ENCODE measurements around the gene C10orf105. TPM values are rescaled to one million over a fixed set of nuclear protein-coding genes. Genes with fewer than 3 reads are reported as not detected.

Gene C10orf105
- total RNA-seq, 3 donors from 2014 or later: 0.10 TPM; not detected in 2

GRCh38 chr10:71765176-71765904 is 45.8 kb upstream of the C10orf105 start:
- peak in 1 of 3 donors; percentile 59 for DNase-seq

GRCh38 chr10:71763352-71764127 is 44.0 kb upstream of the C10orf105 start:
- H3K4me1 ChIP-seq (ENCODE audit: low read depth): peaks cover 36% of the 10 kb centered on the region
- H3K9me3 ChIP-seq: no peaks in the 10 kb centered on the region
- ATAC-seq (no peak), DNase-seq (peak in 1 of 3 donors; percentile 55)
- intact Hi-C loops (cut with DNase I, micrococcal nuclease): loop anchor here in 1 of 2 donors (10.0 kb wide), 1 partner anchor 49 kb away; the partner anchor contains the start of gene C10orf105
- TF ChIP-seq CTCF (IDR thresholded peaks at IDR 0.05): no peak
- H3K4me3 ChIP-seq: no peak overlapping the region
- H3K36me3 ChIP-seq (ENCODE audit: low read depth): no peaks in the 10 kb centered on the region

More at GRCh38 chr10:71765176-71765904, 45.8 kb upstream of the C10orf105 start:
- intact Hi-C loops (cut with DNase I, micrococcal nuclease): loop anchor here in 1 of 2 donors (10.0 kb wide), 1 partner anchor 51 kb away; the partner anchor contains the start of gene C10orf105
- H3K4me1 ChIP-seq (ENCODE audit: low read depth): peaks cover 49% of the 10 kb centered on the region
- no peak for ATAC-seq
- H3K4me3 ChIP-seq: no peak overlapping the region
- H3K36me3 ChIP-seq (ENCODE audit: low read depth): no peaks in the 10 kb centered on the region
- no peak for TF ChIP-seq CTCF (IDR thresholded peaks at IDR 0.05)
- no peaks in the 10 kb centered on the region for H3K9me3 ChIP-seq

- intact Hi-C loops (cut with DNase I, micrococcal nuclease): loop anchor here in 1 of 2 donors (10.0 kb wide), 1 partner anchor 48 kb away; the partner anchor contains the start of gene C10orf105
- Histone ChIP-seq H3K36me3 (ENCODE audit: low read depth) (no peaks in the 10 kb centered on the region), H3K9me3 (no peaks in the 10 kb centered on the region), H3K4me1 (ENCODE audit: low read depth) (peaks cover 24% of the 10 kb centered on the region), H3K4me3 (no peak overlapping the region)
- DNase-seq (peak in 1 of 3 donors; percentile 44), ATAC-seq (no peak)
- no peak for TF ChIP-seq CTCF (IDR thresholded peaks at IDR 0.05)
Observed at GRCh38 chr10:71762324-71762723, 42.7 kb upstream of the C10orf105 start.

- ATAC-seq: no peak
- no peak for TF ChIP-seq CTCF (IDR thresholded peaks at IDR 0.05)
- peak in 1 of 3 donors; percentile 50 for DNase-seq
- no peaks in the 10 kb centered on the region for H3K36me3 ChIP-seq (ENCODE audit: low read depth)
- no peak overlapping the region for H3K4me3 ChIP-seq
- peaks cover 18% of the 10 kb centered on the region for H3K4me1 ChIP-seq (ENCODE audit: low read depth)
- intact Hi-C loops (cut with DNase I, micrococcal nuclease): loop anchor here in 1 of 2 donors (10.0 kb wide), 1 partner anchor 47 kb away; the partner anchor contains the start of gene C10orf105
- no peaks in the 10 kb centered on the region for H3K9me3 ChIP-seq
Observed at GRCh38 chr10:71761541-71762113, 42.0 kb upstream of the C10orf105 start.

GRCh38 chr10:71761105-71761511 is 41.5 kb upstream of the C10orf105 start:
- no peaks in the 10 kb centered on the region for H3K36me3 ChIP-seq (ENCODE audit: low read depth)
- peaks cover 13% of the 10 kb centered on the region for H3K4me1 ChIP-seq (ENCODE audit: low read depth)
- ATAC-seq: no peak
- H3K9me3 ChIP-seq: no peaks in the 10 kb centered on the region
- peak in 1 of 3 donors; percentile 48 for DNase-seq
- no peak for TF ChIP-seq CTCF (IDR thresholded peaks at IDR 0.05)
- no peak overlapping the region for H3K4me3 ChIP-seq
- intact Hi-C loops (cut with DNase I, micrococcal nuclease): loop anchor here in 1 of 2 donors (10.0 kb wide), 1 partner anchor 46 kb away; the partner anchor contains the start of gene C10orf105
